Right lobe of liver (tissue), 4 donors: ENCODE data around the gene PNPLA7.
"Not testable (repeated sequence)": the region's sequence is repeated elsewhere in the genome, so short reads cannot be mapped to it uniquely, and the experiment has no call there.

Experiments
- POLR2A ChIP-seq: fragments of 450-650 bp; IDR thresholded peaks from one replicate; pipeline ENCODE4 v1.6.1; 2017; ENCODE audit warnings: antibody characterized with exemption, mild to moderate bottlenecking
- TF ChIP-seq, protein P1 (sequence below), 4 donors: fragments of 200-600 bp in 3 of 4; fragments of 450-650 bp in 1 of 4; IDR thresholded peaks; one replicate each; pipeline versions ENCODE4 v1.5.1 to v1.8.0; 2016 to 2022; ENCODE audit warnings: antibody characterized with exemption in 4 of 4, mild to moderate bottlenecking in 2 of 4
- donor health status: DM: no; HTN: no; CAD: no.
- donor health status: DM: no; HTN: no; CAD: no.
- donor health status: DM: no; HTN: yes; CAD: no.

- TF ChIP-seq, protein P1, sequence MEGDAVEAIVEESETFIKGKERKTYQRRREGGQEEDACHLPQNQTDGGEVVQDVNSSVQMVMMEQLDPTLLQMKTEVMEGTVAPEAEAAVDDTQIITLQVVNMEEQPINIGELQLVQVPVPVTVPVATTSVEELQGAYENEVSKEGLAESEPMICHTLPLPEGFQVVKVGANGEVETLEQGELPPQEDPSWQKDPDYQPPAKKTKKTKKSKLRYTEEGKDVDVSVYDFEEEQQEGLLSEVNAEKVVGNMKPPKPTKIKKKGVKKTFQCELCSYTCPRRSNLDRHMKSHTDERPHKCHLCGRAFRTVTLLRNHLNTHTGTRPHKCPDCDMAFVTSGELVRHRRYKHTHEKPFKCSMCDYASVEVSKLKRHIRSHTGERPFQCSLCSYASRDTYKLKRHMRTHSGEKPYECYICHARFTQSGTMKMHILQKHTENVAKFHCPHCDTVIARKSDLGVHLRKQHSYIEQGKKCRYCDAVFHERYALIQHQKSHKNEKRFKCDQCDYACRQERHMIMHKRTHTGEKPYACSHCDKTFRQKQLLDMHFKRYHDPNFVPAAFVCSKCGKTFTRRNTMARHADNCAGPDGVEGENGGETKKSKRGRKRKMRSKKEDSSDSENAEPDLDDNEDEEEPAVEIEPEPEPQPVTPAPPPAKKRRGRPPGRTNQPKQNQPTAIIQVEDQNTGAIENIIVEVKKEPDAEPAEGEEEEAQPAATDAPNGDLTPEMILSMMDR (IDR thresholded peaks at IDR 0.05) = not testable (repeated sequence)
- not testable (repeated sequence) for TF ChIP-seq POLR2A
Measured at GRCh38 chr9:137596577-137596976, 46.4 kb upstream of the PNPLA7 start.
